Neural progenitor cell (in vitro differentiated cells): ENCODE data around the gene LGALS12.

ENCODE experiments used
- EZH2 ChIP-seq: fragments of 200-600 bp; sonication (generic); IDR thresholded peaks from 2 replicates; pipeline ENCODE4 v1.6.1; 2017; ENCODE audit warnings: antibody characterized with exemption, mild to moderate bottlenecking, moderate library complexity
- TF ChIP-seq, protein P1 (sequence below): fragments of 200-600 bp; sonication (generic); IDR thresholded peaks from 2 replicates; pipeline ENCODE4 v1.5.1; 2017; ENCODE audit warnings: antibody characterized with exemption, mild to moderate bottlenecking

DNA sequence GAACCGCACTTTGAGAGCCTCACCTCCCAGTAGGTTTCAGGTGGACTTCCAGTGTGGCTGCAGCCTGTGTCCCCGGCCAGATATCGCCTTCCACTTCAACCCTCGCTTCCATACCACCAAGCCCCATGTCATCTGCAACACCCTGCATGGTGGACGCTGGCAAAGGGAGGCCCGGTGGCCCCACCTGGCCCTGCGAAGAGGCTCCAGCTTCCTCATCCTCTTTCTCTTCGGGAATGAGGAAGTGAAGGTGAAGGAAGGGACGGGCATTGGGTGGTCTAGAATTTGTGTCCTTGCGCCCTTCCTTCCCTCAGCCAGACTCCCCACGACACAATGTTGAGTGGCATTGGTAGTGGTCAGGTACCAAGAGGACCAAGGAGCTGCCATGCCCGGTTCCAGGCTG, 2.9 kb downstream of the LGALS12 start:
- no peak for TF ChIP-seq EZH2
- TF ChIP-seq, protein P1, sequence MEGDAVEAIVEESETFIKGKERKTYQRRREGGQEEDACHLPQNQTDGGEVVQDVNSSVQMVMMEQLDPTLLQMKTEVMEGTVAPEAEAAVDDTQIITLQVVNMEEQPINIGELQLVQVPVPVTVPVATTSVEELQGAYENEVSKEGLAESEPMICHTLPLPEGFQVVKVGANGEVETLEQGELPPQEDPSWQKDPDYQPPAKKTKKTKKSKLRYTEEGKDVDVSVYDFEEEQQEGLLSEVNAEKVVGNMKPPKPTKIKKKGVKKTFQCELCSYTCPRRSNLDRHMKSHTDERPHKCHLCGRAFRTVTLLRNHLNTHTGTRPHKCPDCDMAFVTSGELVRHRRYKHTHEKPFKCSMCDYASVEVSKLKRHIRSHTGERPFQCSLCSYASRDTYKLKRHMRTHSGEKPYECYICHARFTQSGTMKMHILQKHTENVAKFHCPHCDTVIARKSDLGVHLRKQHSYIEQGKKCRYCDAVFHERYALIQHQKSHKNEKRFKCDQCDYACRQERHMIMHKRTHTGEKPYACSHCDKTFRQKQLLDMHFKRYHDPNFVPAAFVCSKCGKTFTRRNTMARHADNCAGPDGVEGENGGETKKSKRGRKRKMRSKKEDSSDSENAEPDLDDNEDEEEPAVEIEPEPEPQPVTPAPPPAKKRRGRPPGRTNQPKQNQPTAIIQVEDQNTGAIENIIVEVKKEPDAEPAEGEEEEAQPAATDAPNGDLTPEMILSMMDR: no peak
